Heart left ventricle (tissue), 13 donors: ENCODE data around the gene TFF3.

Source experiments
- POLR2A ChIP-seq, 2 donors: fragments of 450-650 bp; IDR thresholded peaks; one replicate each; pipeline ENCODE4 v1.6.1; 2017; ENCODE audit warnings: antibody characterized with exemption in 2 of 2, mild to moderate bottlenecking in 2 of 2, moderate library complexity in 2 of 2
- TF ChIP-seq, protein P1 (sequence below), 12 donors: fragments of 200-600 bp; sonication (generic) in 4 of 12; IDR thresholded peaks; one replicate each; pipeline versions ENCODE4 v1.5.0 to v1.8.0; 2018 to 2022; ENCODE audit warnings: antibody characterized with exemption in 12 of 12, mild to moderate bottlenecking in 5 of 12
- donor health status: ischemic (EF 13 %, LVEDD 7.1; RV severe dilation, severe dysfunction).
- donor health status: DM: no; HTN: yes; CAD: no.
- donor health status: DM: no; HTN: no; CAD: no.
- donor health status: ischemic (EF 25% LVEDD 6.9; RV normal size, moderate dysfunction).
- donor health status: ischemic (EF 25% LVEDD 5.7; RV mildly dilated, moderate dysfunction).
- donor health status: ischemic (EF 35%, LVEDD 5.7; RV mildly dilated, moderate dysfunction).
- donor health status: nonischemic (EF 11% LVEDD 7.7; RV severe dilation, severe dysfunction).
- donor health status: DM: yes; HTN: yes; CAD: no.
- donor health status: PGD.
- donor health status: ischemic (EF 29% LVEDD 5.4; RV normal size, mild dysfunction).
- donor health status: nonischemic (EF 23%, LVEDD 6.1; RV moderate dilation, normal function).

DNA sequence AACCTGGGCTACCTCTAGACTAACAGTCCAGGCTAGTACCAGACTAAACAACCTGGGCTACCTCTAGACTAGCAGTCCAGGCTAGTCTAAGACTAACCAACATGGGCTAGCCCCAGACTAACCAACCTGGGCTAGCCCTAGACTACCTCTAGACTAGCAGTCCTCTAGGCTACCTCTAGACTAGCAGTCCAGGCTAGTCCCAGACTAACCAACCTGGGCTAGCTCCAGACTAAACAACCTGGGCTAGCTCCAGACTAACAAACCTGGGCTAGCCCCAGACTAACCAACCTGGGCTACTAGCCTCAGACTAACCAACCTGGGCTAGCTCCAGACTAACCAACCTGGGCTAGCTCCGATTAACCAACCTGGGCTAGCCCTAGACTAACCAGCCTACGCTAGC lies 33.6 kb upstream of the TFF3 start:
- TF ChIP-seq, protein P1, sequence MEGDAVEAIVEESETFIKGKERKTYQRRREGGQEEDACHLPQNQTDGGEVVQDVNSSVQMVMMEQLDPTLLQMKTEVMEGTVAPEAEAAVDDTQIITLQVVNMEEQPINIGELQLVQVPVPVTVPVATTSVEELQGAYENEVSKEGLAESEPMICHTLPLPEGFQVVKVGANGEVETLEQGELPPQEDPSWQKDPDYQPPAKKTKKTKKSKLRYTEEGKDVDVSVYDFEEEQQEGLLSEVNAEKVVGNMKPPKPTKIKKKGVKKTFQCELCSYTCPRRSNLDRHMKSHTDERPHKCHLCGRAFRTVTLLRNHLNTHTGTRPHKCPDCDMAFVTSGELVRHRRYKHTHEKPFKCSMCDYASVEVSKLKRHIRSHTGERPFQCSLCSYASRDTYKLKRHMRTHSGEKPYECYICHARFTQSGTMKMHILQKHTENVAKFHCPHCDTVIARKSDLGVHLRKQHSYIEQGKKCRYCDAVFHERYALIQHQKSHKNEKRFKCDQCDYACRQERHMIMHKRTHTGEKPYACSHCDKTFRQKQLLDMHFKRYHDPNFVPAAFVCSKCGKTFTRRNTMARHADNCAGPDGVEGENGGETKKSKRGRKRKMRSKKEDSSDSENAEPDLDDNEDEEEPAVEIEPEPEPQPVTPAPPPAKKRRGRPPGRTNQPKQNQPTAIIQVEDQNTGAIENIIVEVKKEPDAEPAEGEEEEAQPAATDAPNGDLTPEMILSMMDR (IDR thresholded peaks at IDR 0.05), result no peak
- TF ChIP-seq POLR2A (IDR thresholded peaks at IDR 0.05), result no peak
